H1 (cell line): Measurements from ENCODE around the gene MACROD2. TPM values are rescaled to one million over a fixed set of nuclear protein-coding genes. Genes with fewer than 3 reads are reported as not detected.

Experiments used
- CTCF ChIA-PET: fragments of 300-600 bp; sonication (Branson Sonifier 250); formaldehyde crosslinking; loops from one replicate; lab custom pipeline; 2021; ENCODE audit not compliant: partially characterized antibody; lab: Charles Lee
- POLR2A ChIA-PET: fragments of 300-600 bp; sonication (Branson Sonifier 250); formaldehyde crosslinking; loops from one replicate; lab custom pipeline; 2021; ENCODE audit warnings: inconsistent platforms; ENCODE audit not compliant: partially characterized antibody; lab: Charles Lee
- DNase-seq, 2 experiments: peaks; one replicate each; pipeline versions ENCODE4 v3.0.0 to v3.0.0-alpha.2; 2010 to 2022; ENCODE audit warnings: low spot score in 2 of 2, low read depth in 1 of 2, mixed read lengths in 1 of 2
- FAIRE-seq: peaks from 2 replicates; lab custom pipeline; 2011; peaks lifted over from hg19 to GRCh38; lab: Jason Lieb, UNC
- H2AFZ ChIP-seq: 2 replicates; pipeline ENCODE4 v1.8.1; 2012; ENCODE audit warnings: low read length, inconsistent platforms
- H2AK5ac ChIP-seq: 2 replicates; pipeline ENCODE4 v1.6.1; 2013; ENCODE audit warnings: low read depth, low read length
- H2BK120ac ChIP-seq: replicated peaks from 2 replicates; pipeline ENCODE3; 2013; ENCODE audit warnings: low read depth, low read length, inconsistent platforms
- H2BK12ac ChIP-seq: 2 replicates; pipeline ENCODE4 v1.6.1; 2013; ENCODE audit warnings: low read depth, low read length
- H2BK15ac ChIP-seq: 2 replicates; pipeline ENCODE4 v1.6.1; 2013; ENCODE audit warnings: low read length
- H2BK20ac ChIP-seq: 2 replicates; pipeline ENCODE4 v1.6.1; 2013; ENCODE audit warnings: low read length
- H2BK5ac ChIP-seq: 2 replicates; pipeline ENCODE4 v1.6.1; 2013; ENCODE audit warnings: low read depth, low read length
- H3K14ac ChIP-seq: 2 replicates; pipeline ENCODE4 v1.6.1; 2013; ENCODE audit warnings: inconsistent platforms; ENCODE audit not compliant: insufficient read length
- H3K18ac ChIP-seq: 2 replicates; pipeline ENCODE4 v1.6.1; 2013; ENCODE audit warnings: low read length; ENCODE audit errors: extremely low read depth
- H3K23ac ChIP-seq: 2 replicates; pipeline ENCODE4 v1.6.1; 2013; ENCODE audit warnings: inconsistent platforms; ENCODE audit not compliant: insufficient read length
- H3K23me2 ChIP-seq: 2 replicates; pipeline ENCODE4 v1.6.1; 2013; ENCODE audit warnings: low read depth, low read length
- H3K27ac ChIP-seq: 2 replicates; pipeline ENCODE4 v1.6.1; 2011; ENCODE audit warnings: low read depth, low read length, inconsistent platforms
- H3K27me3 ChIP-seq, 4 experiments: replicated peaks in 1 of 4; 1 replicate in 1 of 4; 2 replicates in 3 of 4; pipeline versions ENCODE4 v1.6.1 to v1.8.1; 2011 to 2013; ENCODE audit warnings: low read length in 3 of 4, mild to moderate bottlenecking in 3 of 4, inconsistent platforms in 2 of 4, mixed read lengths in 2 of 4, moderate library complexity in 1 of 4; ENCODE audit not compliant: control insufficient read depth in 3 of 4, insufficient read depth in 3 of 4; ENCODE audit errors: extremely low read depth in 1 of 4
- H3K36me3 ChIP-seq, 4 experiments: 2 replicates each; pipeline versions ENCODE4 v1.6.1 to v1.8.1; 2011 to 2013; ENCODE audit warnings: mild to moderate bottlenecking in 4 of 4, low read length in 3 of 4, moderate library complexity in 2 of 4, control low read depth in 1 of 4, inconsistent platforms in 1 of 4; ENCODE audit not compliant: insufficient read depth in 4 of 4, control insufficient read depth in 2 of 4
- H3K4ac ChIP-seq: replicated peaks from 2 replicates; pipeline ENCODE3; 2013; ENCODE audit warnings: low read length, low read depth, mixed read lengths, inconsistent platforms; ENCODE audit not compliant: insufficient read length
- H3K4me1 ChIP-seq, 4 experiments: replicated peaks in 1 of 4; 1 replicate in 1 of 4; 2 replicates in 3 of 4; pipeline versions ENCODE4 v1.6.1 to v1.8.1; 2011 to 2013; ENCODE audit warnings: low read length in 3 of 4, inconsistent platforms in 2 of 4, mixed read lengths in 1 of 4; ENCODE audit not compliant: insufficient read depth in 4 of 4, control insufficient read depth in 3 of 4
- H3K4me2 ChIP-seq, 2 experiments: 2 replicates each; pipeline versions ENCODE4 v1.6.1 to v1.8.1; 2011 to 2013; ENCODE audit warnings: low read depth in 2 of 2, low read length in 2 of 2, control low read depth in 1 of 2, inconsistent platforms in 1 of 2, mild to moderate bottlenecking in 1 of 2; ENCODE audit not compliant: insufficient read depth in 1 of 2
- H3K4me3 ChIP-seq, 4 experiments: fragments of 200-600, 300-600 bp in 1 of 4; sonication (generic), shearing (Covaris generic), sonication (Bioruptor Twin) in 1 of 4; 2 replicates each; pipeline versions ENCODE4 v1.5.1 to v1.8.1; 2011 to 2016; ENCODE audit warnings: low read length in 4 of 4, low read depth in 3 of 4, control low read depth in 2 of 4, inconsistent platforms in 2 of 4, mild to moderate bottlenecking in 2 of 4, mixed read lengths in 1 of 4, moderate library complexity in 1 of 4; ENCODE audit not compliant: insufficient read depth in 2 of 4; ENCODE audit errors: extremely low read depth in 1 of 4
- H3K56ac ChIP-seq: replicated peaks from 2 replicates; pipeline ENCODE3; 2013; ENCODE audit warnings: low read depth, mild to moderate bottlenecking, mixed read lengths, low read length, inconsistent platforms; ENCODE audit not compliant: insufficient read length
- H3K79me1 ChIP-seq: 2 replicates; pipeline ENCODE4 v1.6.1; 2013; ENCODE audit warnings: low read depth, low read length, control low read depth
- H3K79me2 ChIP-seq, 2 experiments: 2 replicates each; pipeline versions ENCODE4 v1.6.1 to v1.8.1; 2012 to 2013; ENCODE audit warnings: low read length in 2 of 2, mild to moderate bottlenecking in 2 of 2, inconsistent platforms in 1 of 2; ENCODE audit not compliant: insufficient read depth in 2 of 2, control insufficient read depth in 1 of 2
- H3K9ac ChIP-seq, 4 experiments: replicated peaks in 1 of 4; 1 replicate in 1 of 4; 2 replicates in 3 of 4; pipeline versions ENCODE4 v1.6.1 to v1.8.1; 2011 to 2013; ENCODE audit warnings: low read depth in 3 of 4, low read length in 3 of 4, control low read depth in 2 of 4, mild to moderate bottlenecking in 2 of 4, moderate library complexity in 2 of 4, inconsistent platforms in 1 of 4; ENCODE audit errors: extremely low read depth in 1 of 4
- H3K9me3 ChIP-seq, 2 experiments: 2 replicates each; pipeline versions ENCODE4 v1.6.1 to v1.8.1; 2012 to 2013; ENCODE audit warnings: mild to moderate bottlenecking in 2 of 2, moderate library complexity in 2 of 2, control low read depth in 1 of 2, inconsistent platforms in 1 of 2, low read depth in 1 of 2, low read length in 1 of 2, mixed read lengths in 1 of 2; ENCODE audit not compliant: insufficient read depth in 2 of 2
- H4K20me1 ChIP-seq, 2 experiments: replicated peaks in 1 of 2; 2 replicates each; pipeline versions ENCODE3 to v1.8.1; 2011 to 2013; ENCODE audit warnings: inconsistent platforms in 2 of 2, low read length in 2 of 2, mild to moderate bottlenecking in 1 of 2; ENCODE audit not compliant: insufficient read depth in 2 of 2, control insufficient read depth in 1 of 2
- H4K5ac ChIP-seq: 2 replicates; pipeline ENCODE4 v1.6.1; 2013; ENCODE audit warnings: low read length, low read depth, mixed read lengths, inconsistent platforms; ENCODE audit not compliant: insufficient read length
- H4K8ac ChIP-seq: 2 replicates; pipeline ENCODE4 v1.8.0; 2013; ENCODE audit warnings: mild to moderate bottlenecking, moderate library complexity, low read length, inconsistent platforms; ENCODE audit not compliant: insufficient read depth; ENCODE audit errors: extremely low read depth
- H4K91ac ChIP-seq: replicated peaks from 2 replicates; pipeline ENCODE3; 2013; ENCODE audit warnings: low read length, mixed read lengths, inconsistent platforms; ENCODE audit not compliant: insufficient read length
- ASH2L ChIP-seq: fragments of 200-600, 300-600 bp; sonication (generic); IDR thresholded peaks from one replicate; pipeline ENCODE4 v1.7.1; 2017; ENCODE audit warnings: low read length
- CTBP2 ChIP-seq: IDR thresholded peaks from 2 replicates; pipeline ENCODE4 v1.7.0; 2011; ENCODE audit warnings: borderline replicate concordance, mild to moderate bottlenecking, moderate library complexity, mixed read lengths, low read length; ENCODE audit not compliant: insufficient read depth, insufficient read length
- NRF1 ChIP-seq: IDR thresholded peaks from 2 replicates; pipeline ENCODE4 v1.6.1; 2011; ENCODE audit warnings: mild to moderate bottlenecking, low read depth, low read length, improper control_type of control experiment
- RFX5 ChIP-seq: IDR thresholded peaks from 2 replicates; pipeline ENCODE4 v1.6.1; 2011; ENCODE audit warnings: low read depth, low read length, improper control_type of control experiment, borderline replicate concordance
- SIRT6 ChIP-seq: IDR thresholded peaks from one replicate; pipeline ENCODE4 v1.7.1; 2012; ENCODE audit warnings: low read length, inconsistent platforms
- SUZ12 ChIP-seq: fragments of 200-600 bp; sonication (generic); IDR thresholded peaks from 2 replicates; pipeline ENCODE4 v1.6.1; 2012; ENCODE audit warnings: mild to moderate bottlenecking, inconsistent platforms, low read length, moderate library complexity, mixed read lengths
- WGBS, 2 experiments: shearing (Covaris generic) in 1 of 2; methylation state at CpG; one replicate each; pipeline versions ENCODE4 v1.1.6 to v1.1.7; 2013 to 2015; ENCODE audit warnings: low lambda C conversion rate in 2 of 2, mixed read lengths in 2 of 2, inconsistent platforms in 1 of 2, low coverage in 1 of 2, missing lambda C conversion rate in 1 of 2; ENCODE audit not compliant: insufficient replicate concordance in 2 of 2, insufficient coverage in 1 of 2, insufficient read length in 1 of 2; ENCODE audit errors: extremely low coverage in 1 of 2, missing lambda C conversion rate in 1 of 2; 5-methylcytosine and 5-hydroxymethylcytosine counted together
- polyA plus RNA-seq, 7 experiments: library from polyadenylated mRNA; depleted of rRNA in 3 of 7; stranded (reverse) in 5 of 7; unstranded in 2 of 7; fragments of >200 nt in 5 of 7; fragments of 200-250 nt in 2 of 7; gene quantifications; 1 replicate in 5 of 7; 2 replicates in 1 of 7; 4 replicates in 1 of 7; pipeline versions ENCODE4 v1.2.1 to v1.2.3, GENCODE V29; 2011 to 2013; ENCODE audit warnings: missing spikeins in 2 of 7, mixed read lengths in 2 of 7
- total RNA-seq: library from RNA; stranded (reverse); fragmentation: NEBNext Ultra II Directional; extraction: Animal tissue kit (Norgen Biotek cat#: 25700); gene quantifications from 2 replicates; pipeline ENCODE4 v1.2.1, GENCODE V29; 2021
- TF ChIP-seq, protein P1 (sequence below), 3 experiments: IDR thresholded peaks; 1 replicate in 2 of 3; 2 replicates in 1 of 3; pipeline versions ENCODE4 v1.5.1 to v1.6.1; 2011; ENCODE audit warnings: low read length in 3 of 3, mild to moderate bottlenecking in 3 of 3, inconsistent platforms in 2 of 3, low read depth in 1 of 3, moderate library complexity in 1 of 3; ENCODE audit not compliant: insufficient read depth in 1 of 3; ENCODE audit errors: control extremely low read depth in 1 of 3
- TF ChIP-seq, protein P2 (sequence below): IDR thresholded peaks from 2 replicates; pipeline ENCODE4 v1.6.1; 2011; ENCODE audit warnings: low read depth, mild to moderate bottlenecking, low read length; ENCODE audit not compliant: insufficient read depth
- TF ChIP-seq, protein P3 (sequence below): IDR thresholded peaks from 2 replicates; pipeline ENCODE4 v1.6.1; 2011; ENCODE audit warnings: low read length, improper control_type of control experiment

Gene MACROD2
- total and polyA plus RNA-seq, 2 of the 8 experiments (the other 6 are each of a cell fraction or from before 2014, with no cell fraction given), result 0.70 to 3.9 TPM

DNA sequence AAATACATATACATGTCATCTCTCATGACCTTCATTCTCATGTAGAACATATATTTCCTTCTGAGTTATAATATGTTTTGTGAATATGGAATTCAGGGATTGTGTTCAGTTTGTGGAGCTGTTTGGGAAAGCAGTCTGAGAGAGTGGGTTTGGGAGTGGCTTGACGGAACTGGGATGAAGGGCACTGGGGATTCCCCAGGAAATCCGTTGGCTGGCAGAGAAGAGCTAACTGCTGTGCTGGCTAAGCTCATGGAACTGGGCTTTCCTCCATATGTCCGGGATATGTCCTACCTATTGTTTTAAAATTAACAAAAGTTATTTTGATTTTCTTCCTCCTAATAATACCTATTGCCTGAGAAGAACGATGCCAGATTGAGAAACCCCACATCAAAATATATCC is 701.6 kb downstream of the MACROD2 start:
- Histone ChIP-seq H3K79me2 (no peaks in the 10 kb centered on the region), H2BK12ac (no peak overlapping the region), H3K14ac (no peak overlapping the region), H2BK15ac (no peak overlapping the region), H3K4me1 (peaks cover 0 to 3% (median 0%) of the 10 kb centered on the region in 4 experiments; a peak in 1 of 7 replicates), H2BK20ac (no peak overlapping the region), H3K27ac (no peak overlapping the region), H3K18ac (no peak overlapping the region), H3K4me3 (no peak overlapping the region), H3K9ac (no peak overlapping the region), H4K8ac (no peak overlapping the region), H3K4me2 (no peak overlapping the region), H3K23me2 (no peaks in the 10 kb centered on the region; the same call in 1 of the 2 replicates), H3K4ac (no peak overlapping the region), H4K5ac (no peak overlapping the region), H2AFZ (no peak overlapping the region), H3K27me3 (no peaks in the 10 kb centered on the region; a peak in 1 of 7 replicates), H3K9me3 (no peaks in the 10 kb centered on the region), H4K91ac (no peak overlapping the region), H3K79me1 (no peaks in the 10 kb centered on the region), H4K20me1 (no peaks in the 10 kb centered on the region), H3K56ac (no peak overlapping the region), H2BK120ac (no peak overlapping the region), H3K36me3 (no peaks in the 10 kb centered on the region), H2AK5ac (no peak overlapping the region), H3K23ac (no peak overlapping the region), H2BK5ac (no peak overlapping the region)
- CTCF ChIA-PET, result no interaction called here
- WGBS, 2 experiments, result 74% methylated on average over 4 of the region's 4 CpGs; no CpG with 5 or more reads in 1 of the 2 experiments
- POLR2A ChIA-PET, result interaction anchor here (1.3 kb wide), 1 partner anchor 12 kb away, joined by 3 read pairs; no protein-coding TSS in a partner anchor
- FAIRE-seq (no peak), DNase-seq (no peak)
- TF ChIP-seq, protein P1, sequence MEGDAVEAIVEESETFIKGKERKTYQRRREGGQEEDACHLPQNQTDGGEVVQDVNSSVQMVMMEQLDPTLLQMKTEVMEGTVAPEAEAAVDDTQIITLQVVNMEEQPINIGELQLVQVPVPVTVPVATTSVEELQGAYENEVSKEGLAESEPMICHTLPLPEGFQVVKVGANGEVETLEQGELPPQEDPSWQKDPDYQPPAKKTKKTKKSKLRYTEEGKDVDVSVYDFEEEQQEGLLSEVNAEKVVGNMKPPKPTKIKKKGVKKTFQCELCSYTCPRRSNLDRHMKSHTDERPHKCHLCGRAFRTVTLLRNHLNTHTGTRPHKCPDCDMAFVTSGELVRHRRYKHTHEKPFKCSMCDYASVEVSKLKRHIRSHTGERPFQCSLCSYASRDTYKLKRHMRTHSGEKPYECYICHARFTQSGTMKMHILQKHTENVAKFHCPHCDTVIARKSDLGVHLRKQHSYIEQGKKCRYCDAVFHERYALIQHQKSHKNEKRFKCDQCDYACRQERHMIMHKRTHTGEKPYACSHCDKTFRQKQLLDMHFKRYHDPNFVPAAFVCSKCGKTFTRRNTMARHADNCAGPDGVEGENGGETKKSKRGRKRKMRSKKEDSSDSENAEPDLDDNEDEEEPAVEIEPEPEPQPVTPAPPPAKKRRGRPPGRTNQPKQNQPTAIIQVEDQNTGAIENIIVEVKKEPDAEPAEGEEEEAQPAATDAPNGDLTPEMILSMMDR (IDR thresholded peaks at IDR 0.05; ENCODE audit: control extremely low read depth in 1 of 3, insufficient read depth in 1 of 3, low read depth in 1 of 3, low read length in 3 of 3), result no peak
- TF ChIP-seq, protein P2, sequence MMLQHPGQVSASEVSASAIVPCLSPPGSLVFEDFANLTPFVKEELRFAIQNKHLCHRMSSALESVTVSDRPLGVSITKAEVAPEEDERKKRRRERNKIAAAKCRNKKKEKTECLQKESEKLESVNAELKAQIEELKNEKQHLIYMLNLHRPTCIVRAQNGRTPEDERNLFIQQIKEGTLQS, result no peak
- TF ChIP-seq SUZ12, result no peak
- no peak for TF ChIP-seq SIRT6
- TF ChIP-seq, protein P3, sequence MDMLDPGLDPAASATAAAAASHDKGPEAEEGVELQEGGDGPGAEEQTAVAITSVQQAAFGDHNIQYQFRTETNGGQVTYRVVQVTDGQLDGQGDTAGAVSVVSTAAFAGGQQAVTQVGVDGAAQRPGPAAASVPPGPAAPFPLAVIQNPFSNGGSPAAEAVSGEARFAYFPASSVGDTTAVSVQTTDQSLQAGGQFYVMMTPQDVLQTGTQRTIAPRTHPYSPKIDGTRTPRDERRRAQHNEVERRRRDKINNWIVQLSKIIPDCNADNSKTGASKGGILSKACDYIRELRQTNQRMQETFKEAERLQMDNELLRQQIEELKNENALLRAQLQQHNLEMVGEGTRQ, result no peak
- TF ChIP-seq ASH2L, result no peak
- TF ChIP-seq RFX5, result no peak
- TF ChIP-seq CTBP2, result no peak
- TF ChIP-seq NRF1, result no peak
